Right forelimb (tissue), 1 donor: Measurements from ENCODE around the gene WDFY1.
A peak's percentile ranks its signal among the peaks of the same experiment; 100 is the strongest.

ENCODE experiments used
- DNase-seq: peaks from one replicate; pipeline ENCODE4 v3.0.0-alpha.2; 2018

WDFY1 gene

GRCh38 chr2:223852281-223852795 lies 92.8 kb downstream of the WDFY1 start:
- DNase-seq: no peak

- no peak for DNase-seq
These were observed 97.7 kb downstream of the WDFY1 start for GRCh38 chr2:223847410-223847809.

- DNase-seq: no peak
These were observed 98.6 kb downstream of the WDFY1 start for GRCh38 chr2:223846515-223846914.

GRCh38 chr2:223841436-223842190 lies 103.5 kb downstream of the WDFY1 start:
- DNase-seq: no peak

- peak; percentile 58 for DNase-seq
These were observed 107.7 kb downstream of the WDFY1 start, which contains the start of gene AP1S3 for GRCh38 chr2:223837287-223838061. Gene AP1S3 (minus strand): TSS chr2:223837582. CDS start chr2:223837450, 132 bp downstream.

- DNase-seq: no peak
These were observed 109.2 kb downstream of the WDFY1 start for GRCh38 chr2:223835701-223836532.

GRCh38 chr2:223834431-223834830 lies 110.7 kb downstream of the WDFY1 start:
- DNase-seq: no peak

- DNase-seq: no peak
These were observed 112.8 kb downstream of the WDFY1 start for GRCh38 chr2:223832241-223832903.

GRCh38 chr2:223829128-223829527 lies 116.0 kb downstream of the WDFY1 start:
- no peak for DNase-seq

GRCh38 chr2:223828314-223828713 lies 116.8 kb downstream of the WDFY1 start:
- no peak for DNase-seq

GRCh38 chr2:223826995-223827394 lies 118.1 kb downstream of the WDFY1 start:
- DNase-seq: no peak
